HG03139 (cell line): ENCODE data around the gene CD4.

Source experiments
- ATAC-seq: cut with Tn5 transposase; IDR thresholded peaks from one replicate; pipeline ENCODE4 v1.9.1; 2021; ENCODE audit not compliant: unreplicated experiment

CD4 gene

DNA sequence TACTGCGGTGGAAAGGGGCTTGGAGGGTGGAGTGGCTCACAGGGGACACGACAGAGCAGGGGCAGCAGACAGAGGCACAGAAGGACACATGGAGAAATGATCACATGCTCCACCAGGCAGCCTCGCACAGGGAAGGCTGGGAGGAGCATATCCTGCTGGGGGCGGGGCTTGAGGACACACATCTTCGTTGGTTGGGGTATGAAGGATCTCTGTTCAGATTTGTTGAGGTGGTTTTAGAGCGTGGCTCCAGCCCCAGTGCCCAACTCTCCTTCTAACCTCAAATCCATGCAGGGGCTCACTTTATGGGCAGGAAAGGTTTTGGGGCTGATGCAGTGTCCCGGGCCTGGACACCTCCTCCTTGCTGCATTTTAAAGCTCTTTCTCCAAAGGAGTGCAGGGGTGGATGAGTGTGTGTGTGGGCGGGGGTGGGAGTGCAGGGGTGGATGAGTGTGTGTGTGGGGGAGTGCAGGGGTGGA is 38.1 kb downstream of the CD4 start:
- ATAC-seq: no peak

DNA sequence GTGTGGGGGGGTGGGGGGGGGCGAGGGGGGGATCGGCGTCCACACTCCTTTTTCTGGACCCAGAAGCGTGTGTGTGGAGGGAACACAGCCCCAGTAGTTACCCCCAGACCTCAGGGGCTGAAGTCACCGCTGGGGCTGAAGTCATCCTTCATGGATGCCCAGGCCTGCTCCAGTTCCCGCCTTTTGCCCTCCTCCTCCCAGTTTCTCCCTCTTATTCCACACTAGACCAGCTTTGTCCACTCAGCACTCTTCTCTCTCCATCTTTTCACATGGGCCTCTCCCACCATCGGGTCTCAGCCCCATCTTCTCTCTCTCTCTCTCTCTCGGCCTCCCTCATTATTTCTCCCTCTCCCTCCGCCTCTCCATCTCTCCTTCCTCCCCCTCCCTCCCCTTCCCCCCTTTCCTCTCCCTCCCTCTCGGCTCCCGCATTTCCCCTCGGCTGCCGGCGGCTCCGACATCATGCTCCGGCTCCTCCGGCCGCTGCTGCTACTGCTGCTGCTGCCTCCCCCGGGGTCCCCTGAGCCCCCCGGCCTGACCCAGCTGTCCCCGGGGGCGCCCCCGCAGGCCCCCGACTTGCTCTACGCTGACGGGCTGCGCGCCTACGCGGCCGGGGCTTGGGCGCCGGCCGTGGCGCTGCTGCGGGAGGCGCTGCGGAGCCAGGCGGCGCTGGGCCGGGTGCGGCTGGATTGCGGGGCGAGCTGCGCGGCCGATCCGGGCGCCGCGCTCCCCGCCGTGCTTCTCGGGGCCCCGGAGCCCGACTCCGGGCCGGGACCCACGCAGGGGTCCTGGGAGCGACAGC is 38.9 kb downstream of the CD4 start, which contains the start of gene P3H3:
Gene P3H3, plus strand, starts transcription at position 426 of the 799 bp plus-strand sequence. Its CDS starts 34 bp downstream, at position 460.
- ATAC-seq: no peak

GRCh38 chr12:6828781-6829535 is 39.6 kb downstream of the CD4 start:
- no peak for ATAC-seq

GRCh38 chr12:6829536-6830220 is 40.4 kb downstream of the CD4 start:
- no peak for ATAC-seq

DNA sequence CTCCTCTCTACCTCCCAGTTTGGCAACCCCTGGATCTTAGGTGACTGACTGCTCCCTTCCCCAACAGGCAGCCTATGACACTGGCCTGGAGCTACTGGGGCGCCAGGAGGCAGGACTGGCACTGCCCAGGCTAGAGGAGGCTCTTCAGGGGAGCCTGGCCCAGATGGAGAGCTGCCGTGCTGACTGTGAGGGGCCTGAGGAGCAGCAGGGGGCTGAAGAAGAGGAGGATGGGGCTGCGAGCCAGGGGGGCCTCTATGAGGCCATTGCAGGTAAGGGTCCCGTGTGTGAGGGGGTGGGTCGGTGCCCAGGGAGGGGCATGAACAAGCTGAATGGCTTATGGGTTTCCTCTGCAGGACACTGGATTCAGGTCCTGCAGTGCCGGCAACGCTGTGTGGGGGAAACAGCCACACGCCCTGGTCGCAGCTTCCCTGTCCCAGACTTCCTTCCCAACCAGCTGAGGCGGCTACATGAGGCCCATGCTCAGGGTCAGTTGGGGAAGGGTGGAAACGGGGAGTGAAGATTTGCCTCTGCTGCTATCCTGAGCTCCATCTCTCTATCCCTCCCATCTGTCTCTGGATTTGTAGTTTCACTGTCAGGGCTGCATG is 41.1 kb downstream of the CD4 start:
- ATAC-seq: no peak

GRCh38 chr12:6830999-6831398 is 41.7 kb downstream of the CD4 start:
- no peak for ATAC-seq

- ATAC-seq: no peak
Observed at GRCh38 chr12:6831450-6831995, 42.2 kb downstream of the CD4 start.

- no peak for ATAC-seq
Observed at GRCh38 chr12:6832125-6832524, 42.8 kb downstream of the CD4 start.

GRCh38 chr12:6833189-6833890 is 44.0 kb downstream of the CD4 start:
- ATAC-seq: no peak

GRCh38 chr12:6834254-6834653 is 44.9 kb downstream of the CD4 start:
- no peak for ATAC-seq

GRCh38 chr12:6834873-6835272 is 45.5 kb downstream of the CD4 start:
- ATAC-seq: no peak

DNA sequence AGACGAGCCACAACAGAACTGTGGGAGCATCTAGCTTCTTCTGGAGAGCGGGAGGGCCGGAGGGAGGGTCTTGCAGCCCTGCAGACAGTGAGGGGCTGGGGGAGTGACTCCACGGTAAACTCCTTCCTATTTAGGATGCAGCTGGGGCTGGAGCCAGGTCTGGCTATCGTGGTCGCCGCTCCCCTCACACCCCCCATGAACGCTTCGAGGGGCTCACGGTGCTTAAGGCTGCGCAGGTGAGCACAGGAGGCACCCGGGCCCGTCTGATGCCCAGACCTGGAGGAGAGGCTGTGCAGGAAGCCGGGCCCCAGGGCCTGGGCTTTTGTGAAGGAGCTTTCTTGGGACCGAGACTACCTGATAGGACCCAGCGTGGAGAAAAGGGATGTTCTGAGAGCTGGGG is 47.5 kb downstream of the CD4 start:
- no peak for ATAC-seq

DNA sequence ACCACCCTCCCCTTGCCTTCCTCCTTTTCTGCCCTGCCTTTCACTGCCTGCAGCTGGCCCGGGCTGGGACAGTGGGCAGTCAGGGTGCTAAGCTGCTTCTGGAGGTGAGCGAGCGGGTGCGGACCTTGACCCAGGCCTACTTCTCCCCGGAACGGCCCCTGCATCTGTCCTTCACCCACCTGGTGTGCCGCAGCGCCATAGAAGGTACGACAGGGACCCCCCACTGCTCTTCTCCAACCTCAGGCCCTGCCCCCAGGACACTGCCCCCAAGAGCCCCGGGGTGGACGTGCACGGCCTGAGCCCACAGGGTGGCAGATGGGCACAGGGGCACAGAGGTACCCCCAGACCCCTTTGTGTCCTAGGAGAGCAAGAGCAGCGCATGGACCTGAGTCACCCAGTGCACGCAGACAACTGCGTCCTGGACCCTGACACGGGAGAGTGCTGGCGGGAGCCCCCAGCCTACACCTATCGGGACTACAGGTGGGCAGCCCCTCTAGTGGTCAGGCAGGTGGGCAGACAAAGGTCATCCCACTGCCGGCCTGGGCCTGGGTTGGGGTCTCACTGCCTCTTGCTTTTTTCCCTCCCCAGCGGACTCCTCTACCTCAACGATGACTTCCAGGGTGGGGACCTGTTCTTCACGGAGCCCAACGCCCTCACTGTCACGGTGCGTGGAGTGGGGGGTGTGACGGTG is 48.2 kb downstream of the CD4 start:
- no peak for ATAC-seq

DNA sequence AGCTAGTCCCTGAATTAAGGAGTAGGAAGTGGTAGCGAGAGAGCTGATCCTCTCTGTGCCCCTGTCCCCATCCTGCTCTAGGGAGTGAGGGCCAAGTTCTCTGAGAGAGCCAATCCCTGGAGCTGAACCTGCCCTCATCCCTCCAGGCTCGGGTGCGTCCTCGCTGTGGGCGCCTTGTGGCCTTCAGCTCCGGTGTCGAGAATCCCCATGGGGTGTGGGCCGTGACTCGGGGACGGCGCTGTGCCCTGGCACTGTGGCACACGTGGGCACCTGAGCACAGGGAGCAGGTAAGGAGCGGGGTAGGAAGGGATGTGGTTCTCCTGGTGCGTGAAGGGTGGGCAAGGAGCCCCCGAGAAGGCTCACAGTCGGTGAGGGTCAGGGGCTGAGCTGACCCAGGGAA is 49.5 kb downstream of the CD4 start:
- ATAC-seq: no peak

GRCh38 chr12:6839482-6840201 is 50.3 kb downstream of the CD4 start:
- ATAC-seq: peak; percentile 71

DNA sequence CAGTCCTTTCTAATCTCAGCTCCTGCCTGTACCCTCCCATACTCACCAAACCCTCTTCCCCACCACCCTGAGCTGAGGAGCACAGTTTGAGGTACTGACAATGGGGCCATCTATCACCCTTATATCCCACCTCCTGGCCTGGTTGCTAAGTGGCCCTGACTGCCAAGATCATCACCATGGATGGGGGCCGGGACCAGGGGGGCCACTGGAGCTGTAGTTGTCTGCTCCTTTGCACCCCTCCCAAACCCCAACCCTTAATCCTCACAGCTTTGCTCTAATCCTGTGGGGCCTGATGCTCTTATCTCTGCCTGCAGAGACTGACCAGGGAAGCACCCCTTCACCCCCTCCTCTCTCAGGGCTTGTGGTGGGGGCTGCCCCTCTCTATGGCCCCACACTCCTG is 51.0 kb downstream of the CD4 start:
- ATAC-seq: no peak

DNA sequence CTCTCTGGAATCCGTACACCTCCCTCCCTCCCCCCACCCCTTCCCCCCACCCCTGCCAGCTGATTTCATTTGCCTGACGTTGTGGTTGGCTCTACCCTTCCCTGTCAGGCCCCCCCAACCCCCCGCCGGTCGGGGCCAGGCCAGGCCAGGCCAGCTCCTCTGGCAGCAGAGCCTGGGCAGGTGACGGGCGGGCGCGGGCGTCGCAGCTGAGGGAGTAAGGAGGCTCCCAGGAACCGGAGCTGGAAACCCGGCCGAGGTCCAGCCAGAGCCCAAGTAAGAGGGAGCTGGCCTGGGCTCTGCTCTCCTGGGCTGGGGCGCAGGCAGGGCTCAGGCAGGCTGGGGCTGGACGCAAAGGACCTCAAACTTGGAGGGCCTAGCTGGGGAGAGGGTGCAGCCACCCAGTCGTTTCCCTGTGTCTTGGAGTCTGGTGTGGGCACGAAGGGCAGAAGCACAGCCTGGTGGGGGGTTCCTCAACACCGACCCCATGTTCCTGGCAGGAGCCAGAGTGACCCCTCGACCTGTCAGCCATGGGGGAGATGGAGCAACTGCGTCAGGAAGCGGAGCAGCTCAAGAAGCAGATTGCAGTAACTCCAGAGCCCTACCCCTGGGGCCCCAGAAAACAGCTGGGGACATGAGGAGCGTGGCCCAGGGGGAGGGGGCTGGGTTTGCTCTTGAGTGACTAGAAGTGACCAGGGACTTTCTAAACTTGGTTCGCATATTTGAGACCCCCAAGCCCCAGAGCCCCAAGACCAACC is 51.6 kb downstream of the CD4 start, which contains the start of gene GNB3:
Gene GNB3, plus strand, starts transcription at position 165 of the 755 bp plus-strand sequence. Its CDS starts 363 bp downstream, at position 528.
- no peak for ATAC-seq

- no peak for ATAC-seq
Observed at GRCh38 chr12:6842075-6842474, 52.7 kb downstream of the CD4 start.
